Natural killer cell (primary cell): ENCODE data around the gene FRMD6. TPM values are rescaled to one million over a fixed set of nuclear protein-coding genes. Genes with fewer than 3 reads are reported as not detected.
A peak's percentile ranks its signal among the peaks of the same experiment; 100 is the strongest.
"Not testable (repeated sequence)": the region's sequence is repeated elsewhere in the genome, so short reads cannot be mapped to it uniquely, and the experiment has no call there.

Experiments used
- ATAC-seq, 3 donors: fragments of 150-1000 bp in 2 of 3; fragments of 200-7000 bp in 1 of 3; cut with Tn5 transposase; 1 replicate in 1 of 3; 2 replicates in 2 of 3; pipeline ENCODE4 v1.10.0; 2021; ENCODE audit warnings: mild to moderate bottlenecking in 2 of 3, moderate library complexity in 2 of 3
- DNase-seq, 2 donors: peaks; one replicate each; pipeline versions ENCODE4 v3.0.0 to v3.0.0-alpha.2; 2013 to 2021; ENCODE audit warnings: mixed read lengths in 1 of 2
- H3K27ac ChIP-seq: one replicate; pipeline ENCODE4 v1.5.1; 2013; ENCODE audit warnings: mild to moderate bottlenecking, low read length
- H3K27me3 ChIP-seq: one replicate; pipeline ENCODE4 v1.6.1; 2013; ENCODE audit warnings: low read length; ENCODE audit not compliant: control insufficient read depth, insufficient read depth
- H3K36me3 ChIP-seq: one replicate; pipeline ENCODE4 v1.6.1; 2013; ENCODE audit warnings: low read length; ENCODE audit not compliant: control insufficient read depth, insufficient read depth
- H3K4me1 ChIP-seq: one replicate; pipeline ENCODE4 v1.6.1; 2013; ENCODE audit warnings: low read length; ENCODE audit not compliant: control insufficient read depth, insufficient read depth
- H3K4me3 ChIP-seq: one replicate; pipeline ENCODE4 v1.5.1; 2013; ENCODE audit warnings: low read length
- H3K9me3 ChIP-seq: one replicate; pipeline ENCODE4 v1.6.1; 2013; ENCODE audit warnings: low read length; ENCODE audit not compliant: control insufficient read depth, insufficient read depth
- H3K27ac Mint-ChIP-seq, 2 donors: one replicate each; pipeline ENCODE4 v1.8.0; 2022; ENCODE audit warnings: mild to moderate bottlenecking in 2 of 2, mixed read lengths in 2 of 2, moderate library complexity in 1 of 2
- H3K27me3 Mint-ChIP-seq, 2 donors: one replicate each; pipeline ENCODE4 v1.8.0; 2022; ENCODE audit warnings: low read depth in 2 of 2, mixed read lengths in 2 of 2
- H3K36me3 Mint-ChIP-seq: one replicate; pipeline ENCODE4 v1.8.0; 2022; ENCODE audit warnings: mixed read lengths
- H3K4me1 Mint-ChIP-seq, 2 donors: one replicate each; pipeline ENCODE4 v1.8.0; 2022; ENCODE audit warnings: mixed read lengths in 2 of 2
- H3K4me3 Mint-ChIP-seq: one replicate; pipeline ENCODE4 v1.8.0; 2022; ENCODE audit warnings: mild to moderate bottlenecking, moderate library complexity, mixed read lengths
- H3K9me3 Mint-ChIP-seq, 2 donors: one replicate each; pipeline ENCODE4 v1.8.0; 2022; ENCODE audit warnings: mixed read lengths in 2 of 2
- CTCF ChIP-seq: fragments of 200-600 bp; IDR thresholded peaks from one replicate; pipeline ENCODE4 v1.8.0; 2022; ENCODE audit warnings: antibody characterized with exemption
- WGBS: methylation state at CpG from one replicate; pipeline ENCODE4 v1.1.7; 2013; ENCODE audit warnings: missing lambda C conversion rate; ENCODE audit not compliant: insufficient coverage; 5-methylcytosine and 5-hydroxymethylcytosine counted together
- intact Hi-C: fragments of 100-400 bp; cut with micrococcal nuclease; formaldehyde crosslinking; loops from one replicate; pipeline ENCODE4 v1.14.2; 2022
- total RNA-seq, 4 donors: library from RNA; stranded (reverse); fragments of 120-200 nt in 1 of 4; gene quantifications; one replicate each; pipeline versions ENCODE4 v1.2.3 to v1.2.4, GENCODE V29; 2013 to 2022

Gene FRMD6
- total RNA-seq, 3 donors from 2014 or later (not counting 1 experiment from before 2014, with no cell fraction given) = 1.5 to 3.8 (median 2.3) TPM

- WGBS = 90% methylated on average over 18 of the region's 18 CpGs
- Histone ChIP-seq H3K4me1 (no peaks in the 10 kb centered on the region), H3K9me3 (no peaks in the 10 kb centered on the region), H3K4me3 (no peak overlapping the region), H3K27me3 (no peaks in the 10 kb centered on the region), H3K36me3 (no peaks in the 10 kb centered on the region), H3K27ac (no peak overlapping the region)
- H3K4me1 Mint-ChIP-seq = peaks cover 7 to 8% of the 10 kb centered on the region in 2 donors
- no peak overlapping the region for H3K27ac Mint-ChIP-seq
- intact Hi-C loops = no loop called here
- no peaks in the 10 kb centered on the region for H3K36me3 Mint-ChIP-seq
- TF ChIP-seq CTCF = no peak
- no peak for DNase-seq
- no peak for ATAC-seq
- no peak overlapping the region for H3K4me3 Mint-ChIP-seq
- no peaks in the 10 kb centered on the region for H3K9me3 Mint-ChIP-seq
- H3K27me3 Mint-ChIP-seq = peaks cover 15 to 42% of the 10 kb centered on the region in 2 donors
Measured at GRCh38 chr14:51759950-51760349, 108.2 kb downstream of the FRMD6 start.

DNA sequence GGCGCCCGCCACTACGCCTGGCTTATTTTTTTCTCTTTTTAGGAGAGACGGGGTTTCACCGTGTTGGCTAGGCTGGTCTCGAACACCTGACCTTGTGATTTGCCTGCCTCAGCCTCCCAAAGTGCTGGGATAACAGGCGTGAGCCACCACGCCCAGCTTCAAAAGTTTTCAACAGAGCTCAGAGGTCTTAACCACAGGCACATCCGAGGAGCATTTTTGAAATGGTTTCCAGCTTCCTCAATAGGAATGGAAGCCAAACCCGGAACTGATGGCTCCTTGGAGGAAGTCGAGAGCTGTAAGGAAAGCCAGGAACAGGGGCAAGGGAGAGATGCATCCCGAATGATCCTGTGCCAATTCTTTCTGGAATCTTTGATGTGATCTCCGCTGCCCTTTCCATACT is 114.0 kb downstream of the FRMD6 start:
- H3K4me1 ChIP-seq, H3K27ac ChIP-seq, H3K36me3 ChIP-seq, intact Hi-C loops, H3K9me3 Mint-ChIP-seq, H3K27me3 ChIP-seq, H3K36me3 Mint-ChIP-seq, H3K4me1 Mint-ChIP-seq, H3K27ac Mint-ChIP-seq, H3K4me3 ChIP-seq, DNase-seq, H3K9me3 ChIP-seq, ATAC-seq, H3K4me3 Mint-ChIP-seq: not testable (repeated sequence)
- peaks cover 25 to 53% of the 10 kb centered on the region in 2 donors for H3K27me3 Mint-ChIP-seq
- WGBS = 88% methylated on average over 13 of the region's 13 CpGs

DNA sequence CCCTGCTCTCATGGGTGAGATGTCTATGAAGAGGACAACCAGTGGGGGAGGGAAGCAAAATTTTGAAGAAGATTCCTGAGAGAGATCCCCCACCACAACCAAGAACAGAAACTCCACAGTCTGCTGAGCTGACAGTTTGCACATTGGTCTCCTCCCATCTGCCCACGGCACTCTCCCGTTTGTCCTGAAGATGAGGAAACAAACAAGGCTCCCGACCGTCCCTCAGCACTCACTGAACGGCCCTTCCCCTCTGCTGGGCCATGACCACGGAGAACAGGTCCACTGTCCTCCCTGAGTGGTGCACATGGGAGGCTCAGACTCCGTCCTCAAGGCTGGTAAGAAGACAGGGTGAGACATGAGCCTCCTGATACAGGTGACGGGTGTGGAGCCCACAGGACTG is 114.9 kb downstream of the FRMD6 start:
- H3K36me3 Mint-ChIP-seq, H3K27ac Mint-ChIP-seq, H3K9me3 ChIP-seq, H3K36me3 ChIP-seq, intact Hi-C loops, H3K9me3 Mint-ChIP-seq, H3K4me1 ChIP-seq, DNase-seq, H3K4me3 ChIP-seq, H3K4me3 Mint-ChIP-seq, ATAC-seq, H3K4me1 Mint-ChIP-seq, H3K27ac ChIP-seq, H3K27me3 ChIP-seq: not testable (repeated sequence)
- WGBS = 59% methylated on average over 8 of the region's 8 CpGs
- H3K27me3 Mint-ChIP-seq = peaks cover 25 to 47% of the 10 kb centered on the region in 2 donors

DNA sequence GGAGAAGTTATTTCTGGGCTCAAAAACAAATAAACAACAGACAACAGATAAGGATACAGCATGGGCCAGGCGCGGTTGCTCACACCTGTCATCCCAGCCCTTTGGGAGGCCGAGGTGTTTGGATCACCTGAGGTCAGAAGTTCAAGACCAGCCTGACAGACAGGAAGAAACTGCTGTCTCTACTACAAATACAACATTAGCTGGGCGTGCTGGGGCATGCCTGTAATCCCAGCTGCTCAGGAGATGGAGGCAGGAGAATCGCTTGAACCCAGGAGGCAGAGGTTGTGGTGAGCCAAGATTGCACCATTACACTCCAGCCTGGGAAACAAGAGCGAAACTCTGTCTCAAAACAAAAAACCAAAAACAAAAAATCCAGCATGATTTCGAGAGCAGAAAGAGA is 117.6 kb downstream of the FRMD6 start:
- ATAC-seq, H3K4me3 ChIP-seq, H3K4me1 Mint-ChIP-seq, H3K27ac Mint-ChIP-seq, DNase-seq, H3K9me3 Mint-ChIP-seq, intact Hi-C loops, H3K27me3 ChIP-seq, H3K27ac ChIP-seq, H3K9me3 ChIP-seq, H3K4me1 ChIP-seq, H3K4me3 Mint-ChIP-seq, H3K36me3 ChIP-seq, H3K36me3 Mint-ChIP-seq: not testable (repeated sequence)
- peaks cover 19 to 27% of the 10 kb centered on the region in 2 donors for H3K27me3 Mint-ChIP-seq
- WGBS = 91% methylated on average over 7 of the region's 7 CpGs

DNA sequence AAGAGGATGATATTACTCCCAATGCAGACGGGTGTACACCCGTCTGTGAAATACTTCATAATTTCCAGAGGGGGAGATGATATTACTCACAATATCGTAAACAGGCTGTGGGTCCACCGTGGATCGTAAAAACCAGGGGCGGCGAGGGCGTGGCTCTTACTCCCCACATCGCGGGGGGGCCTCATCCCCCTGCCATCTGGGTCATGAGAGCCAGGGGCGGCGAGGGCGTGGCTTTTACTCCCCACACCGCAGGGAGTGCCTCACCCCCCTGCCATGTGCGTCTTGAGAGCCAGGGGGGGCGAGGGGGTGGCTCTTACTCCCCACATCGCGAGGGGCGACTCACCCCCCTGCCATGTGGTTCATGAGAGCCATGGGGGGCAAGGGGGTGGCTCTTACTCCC is 122.5 kb downstream of the FRMD6 start:
- Mint-ChIP-seq H3K36me3 (no peaks in the 10 kb centered on the region), H3K9me3 (no peaks in the 10 kb centered on the region), H3K27me3 (peaks cover 9 to 20% of the 10 kb centered on the region in 2 donors), H3K27ac (no peak overlapping the region), H3K4me1 (peaks cover 6 to 12% of the 10 kb centered on the region in 2 donors), H3K4me3 (no peak overlapping the region)
- no peak for DNase-seq
- peak in 2 of 3 donors; percentile 30 to 42 for ATAC-seq
- Histone ChIP-seq H3K4me3 (no peak overlapping the region), H3K9me3 (no peaks in the 10 kb centered on the region), H3K4me1 (no peaks in the 10 kb centered on the region), H3K27ac (no peak overlapping the region), H3K27me3 (no peaks in the 10 kb centered on the region), H3K36me3 (no peaks in the 10 kb centered on the region)
- TF ChIP-seq CTCF = no peak
- intact Hi-C loops = no loop called here
- WGBS = 90% methylated on average over 14 of the region's 19 CpGs
